ENCODE measurements around the gene TUBGCP3. TPM values are rescaled to one million over a fixed set of nuclear protein-coding genes. Genes with fewer than 3 reads are reported as not detected.
A peak's percentile ranks its signal among the peaks of the same experiment; 100 is the strongest.

The TUBGCP3 gene
- total and polyA plus RNA-seq, 4 donors: 6.7 to 31.0 (median 17.3) TPM

DNA sequence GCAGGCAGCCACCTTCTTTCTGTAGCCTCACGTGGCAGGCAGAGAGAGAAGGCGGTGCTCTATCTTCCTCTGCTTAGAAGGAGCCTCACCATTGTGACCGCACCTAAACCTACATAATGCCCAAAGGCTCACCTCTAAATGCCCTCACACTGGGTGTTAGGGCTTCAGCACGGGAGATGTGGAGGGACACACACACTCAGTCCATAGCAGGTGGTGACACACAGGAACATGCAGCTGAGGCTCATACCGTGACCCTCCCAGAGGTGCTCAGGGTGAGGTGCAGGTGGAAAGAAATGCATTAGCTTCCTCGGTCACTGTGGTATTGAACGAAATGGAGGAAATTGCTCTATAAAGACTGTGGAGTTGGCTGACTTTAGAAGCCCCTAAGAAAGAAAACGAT lies 37.7 kb upstream of the TUBGCP3 start:
- no peak overlapping the region for H3K4me3 ChIP-seq (ENCODE audit: low read depth in 1 of 3, low read length in 3 of 3)
- no peaks in the 10 kb centered on the region for H3K36me3 ChIP-seq (ENCODE audit: control insufficient read depth in 4 of 4, insufficient read depth in 3 of 4, low read depth in 1 of 4, low read length in 3 of 4)
- TF ChIP-seq SP1 (IDR thresholded peaks at IDR 0.05): no peak
- TF ChIP-seq, protein P1, sequence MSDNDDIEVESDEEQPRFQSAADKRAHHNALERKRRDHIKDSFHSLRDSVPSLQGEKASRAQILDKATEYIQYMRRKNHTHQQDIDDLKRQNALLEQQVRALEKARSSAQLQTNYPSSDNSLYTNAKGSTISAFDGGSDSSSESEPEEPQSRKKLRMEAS (IDR thresholded peaks at IDR 0.05): no peak
- no peak for TF ChIP-seq TAF1 (conservative IDR thresholded peaks at IDR 0.05)
- no peak for TF ChIP-seq RXRA (IDR thresholded peaks at IDR 0.05)
- no peak for TF ChIP-seq FOXA1 (IDR thresholded peaks at IDR 0.05)
- TF ChIP-seq FOXA2 (IDR thresholded peaks at IDR 0.05): no peak
- TF ChIP-seq YY1 (IDR thresholded peaks at IDR 0.05): no peak
- TF ChIP-seq HNF4G (IDR thresholded peaks at IDR 0.05): no peak
- TF ChIP-seq, protein P2, sequence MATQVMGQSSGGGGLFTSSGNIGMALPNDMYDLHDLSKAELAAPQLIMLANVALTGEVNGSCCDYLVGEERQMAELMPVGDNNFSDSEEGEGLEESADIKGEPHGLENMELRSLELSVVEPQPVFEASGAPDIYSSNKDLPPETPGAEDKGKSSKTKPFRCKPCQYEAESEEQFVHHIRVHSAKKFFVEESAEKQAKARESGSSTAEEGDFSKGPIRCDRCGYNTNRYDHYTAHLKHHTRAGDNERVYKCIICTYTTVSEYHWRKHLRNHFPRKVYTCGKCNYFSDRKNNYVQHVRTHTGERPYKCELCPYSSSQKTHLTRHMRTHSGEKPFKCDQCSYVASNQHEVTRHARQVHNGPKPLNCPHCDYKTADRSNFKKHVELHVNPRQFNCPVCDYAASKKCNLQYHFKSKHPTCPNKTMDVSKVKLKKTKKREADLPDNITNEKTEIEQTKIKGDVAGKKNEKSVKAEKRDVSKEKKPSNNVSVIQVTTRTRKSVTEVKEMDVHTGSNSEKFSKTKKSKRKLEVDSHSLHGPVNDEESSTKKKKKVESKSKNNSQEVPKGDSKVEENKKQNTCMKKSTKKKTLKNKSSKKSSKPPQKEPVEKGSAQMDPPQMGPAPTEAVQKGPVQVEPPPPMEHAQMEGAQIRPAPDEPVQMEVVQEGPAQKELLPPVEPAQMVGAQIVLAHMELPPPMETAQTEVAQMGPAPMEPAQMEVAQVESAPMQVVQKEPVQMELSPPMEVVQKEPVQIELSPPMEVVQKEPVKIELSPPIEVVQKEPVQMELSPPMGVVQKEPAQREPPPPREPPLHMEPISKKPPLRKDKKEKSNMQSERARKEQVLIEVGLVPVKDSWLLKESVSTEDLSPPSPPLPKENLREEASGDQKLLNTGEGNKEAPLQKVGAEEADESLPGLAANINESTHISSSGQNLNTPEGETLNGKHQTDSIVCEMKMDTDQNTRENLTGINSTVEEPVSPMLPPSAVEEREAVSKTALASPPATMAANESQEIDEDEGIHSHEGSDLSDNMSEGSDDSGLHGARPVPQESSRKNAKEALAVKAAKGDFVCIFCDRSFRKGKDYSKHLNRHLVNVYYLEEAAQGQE (IDR thresholded peaks at IDR 0.05): no peak
- TF ChIP-seq, protein P3, sequence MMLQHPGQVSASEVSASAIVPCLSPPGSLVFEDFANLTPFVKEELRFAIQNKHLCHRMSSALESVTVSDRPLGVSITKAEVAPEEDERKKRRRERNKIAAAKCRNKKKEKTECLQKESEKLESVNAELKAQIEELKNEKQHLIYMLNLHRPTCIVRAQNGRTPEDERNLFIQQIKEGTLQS (IDR thresholded peaks at IDR 0.05): no peak
- TF ChIP-seq NR2F2 (IDR thresholded peaks at IDR 0.05): no peak
- no peak for TF ChIP-seq JUND (IDR thresholded peaks at IDR 0.05)
- TF ChIP-seq RAD21 (IDR thresholded peaks at IDR 0.05): no peak
- TF ChIP-seq HNF4A (conservative IDR thresholded peaks at IDR 0.05): no peak
- H3K4me1 ChIP-seq (ENCODE audit: control insufficient read depth in 4 of 4, insufficient read depth in 4 of 4, low read length in 3 of 4): peaks cover 0 to 10% (median 7%) of the 10 kb centered on the region in 4 donors
- H3K27ac ChIP-seq (ENCODE audit: low read depth in 1 of 2, low read length in 2 of 2): no peak overlapping the region
- 92% methylated on average over 8 of the region's 8 CpGs for WGBS
- H3K9ac ChIP-seq (ENCODE audit: low read depth in 1 of 2, low read length in 2 of 2): no peak overlapping the region
- H3K27me3 ChIP-seq (ENCODE audit: control insufficient read depth in 4 of 4, insufficient read depth in 4 of 4, low read length in 3 of 4): no peaks in the 10 kb centered on the region
- no peak for DNase-seq (ENCODE audit: low spot score)
- no peaks in the 10 kb centered on the region for H3K9me3 ChIP-seq (ENCODE audit: control insufficient read depth in 4 of 4, low read length in 3 of 4)

DNA sequence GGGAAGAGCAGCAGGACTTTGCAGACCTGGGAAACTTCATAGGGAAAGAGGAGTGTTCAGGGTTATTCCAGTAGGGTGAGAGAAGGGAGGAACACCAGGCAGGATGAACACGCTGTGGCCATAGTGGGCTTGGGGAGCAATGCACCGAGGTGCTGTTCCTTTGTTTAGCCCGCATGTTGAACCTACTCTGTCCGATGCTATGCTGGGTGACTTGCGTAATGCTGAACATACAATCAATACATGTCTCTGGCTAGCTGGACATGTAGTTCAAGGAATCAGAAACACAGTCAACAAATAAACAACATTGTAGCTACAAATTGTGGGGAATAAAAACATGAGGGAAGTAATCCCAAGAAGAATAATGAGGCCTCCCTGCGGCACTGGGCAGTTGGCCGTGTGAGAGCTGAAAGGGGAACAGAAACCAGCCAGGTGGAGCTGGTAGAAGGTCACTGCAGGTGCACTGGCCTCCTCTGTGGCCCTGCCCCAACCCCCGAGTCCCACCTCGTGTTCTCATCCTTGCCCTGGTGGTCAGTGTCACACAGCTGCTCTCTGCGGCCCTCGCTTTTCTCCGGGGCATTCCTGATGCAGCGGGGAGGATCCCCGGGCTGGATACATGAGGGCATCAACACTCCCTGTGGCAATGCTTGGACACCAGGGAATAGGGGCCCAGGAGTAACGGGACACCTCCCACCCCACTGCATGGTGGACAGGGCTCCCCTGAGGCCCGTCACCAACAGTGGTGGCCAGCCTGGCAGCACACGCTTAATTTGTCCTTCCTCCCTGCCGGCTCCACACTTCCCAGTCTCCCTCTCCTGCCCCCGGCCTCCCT lies 36.9 kb upstream of the TUBGCP3 start:
- H3K4me3 ChIP-seq (ENCODE audit: low read depth in 1 of 3, low read length in 3 of 3): no peak overlapping the region
- no peak overlapping the region for H3K9ac ChIP-seq (ENCODE audit: low read depth in 1 of 2, low read length in 2 of 2)
- no peaks in the 10 kb centered on the region for H3K36me3 ChIP-seq (ENCODE audit: control insufficient read depth in 4 of 4, insufficient read depth in 3 of 4, low read depth in 1 of 4, low read length in 3 of 4)
- H3K4me1 ChIP-seq (ENCODE audit: control insufficient read depth in 4 of 4, insufficient read depth in 4 of 4, low read length in 3 of 4): peaks cover 0 to 10% (median 7%) of the 10 kb centered on the region in 4 donors
- no peak for DNase-seq (ENCODE audit: low spot score)
- TF ChIP-seq GABPA (IDR thresholded peaks at IDR 0.05 in 1 of 2, conservative IDR thresholded peaks at IDR 0.05 in 1 of 2): no peak
- peak in 1 of 2 donors; percentile 20 for TF ChIP-seq HNF4A (conservative IDR thresholded peaks at IDR 0.05)
- TF ChIP-seq RXRA (IDR thresholded peaks at IDR 0.05): peak in 1 of 2 donors; percentile 12
- TF ChIP-seq TAF1 (conservative IDR thresholded peaks at IDR 0.05): no peak
- peak in 1 of 2 donors; percentile 27 for TF ChIP-seq RAD21 (IDR thresholded peaks at IDR 0.05)
- H3K27ac ChIP-seq (ENCODE audit: low read depth in 1 of 2, low read length in 2 of 2): no peak overlapping the region
- H3K27me3 ChIP-seq (ENCODE audit: control insufficient read depth in 4 of 4, insufficient read depth in 4 of 4, low read length in 3 of 4): no peaks in the 10 kb centered on the region
- no peaks in the 10 kb centered on the region for H3K9me3 ChIP-seq (ENCODE audit: control insufficient read depth in 4 of 4, low read length in 3 of 4)
- WGBS: 64% methylated on average over 19 of the region's 19 CpGs
